Stimulated activated CD4-positive, alpha-beta T cell treated with anti-CD3 and anti-CD28 coated beads, Interleukin-2, amount 100 ng/mL, for 48 hours (primary cell): ENCODE data around the gene SBF1.
"Not testable (repeated sequence)": the region's sequence is repeated elsewhere in the genome, so short reads cannot be mapped to it uniquely, and the experiment has no call there.

Experiments used
- DNase-seq, 2 donors: peaks; one replicate each; pipeline ENCODE4 v3.0.0-alpha.2; 2020

Gene SBF1, protein sequence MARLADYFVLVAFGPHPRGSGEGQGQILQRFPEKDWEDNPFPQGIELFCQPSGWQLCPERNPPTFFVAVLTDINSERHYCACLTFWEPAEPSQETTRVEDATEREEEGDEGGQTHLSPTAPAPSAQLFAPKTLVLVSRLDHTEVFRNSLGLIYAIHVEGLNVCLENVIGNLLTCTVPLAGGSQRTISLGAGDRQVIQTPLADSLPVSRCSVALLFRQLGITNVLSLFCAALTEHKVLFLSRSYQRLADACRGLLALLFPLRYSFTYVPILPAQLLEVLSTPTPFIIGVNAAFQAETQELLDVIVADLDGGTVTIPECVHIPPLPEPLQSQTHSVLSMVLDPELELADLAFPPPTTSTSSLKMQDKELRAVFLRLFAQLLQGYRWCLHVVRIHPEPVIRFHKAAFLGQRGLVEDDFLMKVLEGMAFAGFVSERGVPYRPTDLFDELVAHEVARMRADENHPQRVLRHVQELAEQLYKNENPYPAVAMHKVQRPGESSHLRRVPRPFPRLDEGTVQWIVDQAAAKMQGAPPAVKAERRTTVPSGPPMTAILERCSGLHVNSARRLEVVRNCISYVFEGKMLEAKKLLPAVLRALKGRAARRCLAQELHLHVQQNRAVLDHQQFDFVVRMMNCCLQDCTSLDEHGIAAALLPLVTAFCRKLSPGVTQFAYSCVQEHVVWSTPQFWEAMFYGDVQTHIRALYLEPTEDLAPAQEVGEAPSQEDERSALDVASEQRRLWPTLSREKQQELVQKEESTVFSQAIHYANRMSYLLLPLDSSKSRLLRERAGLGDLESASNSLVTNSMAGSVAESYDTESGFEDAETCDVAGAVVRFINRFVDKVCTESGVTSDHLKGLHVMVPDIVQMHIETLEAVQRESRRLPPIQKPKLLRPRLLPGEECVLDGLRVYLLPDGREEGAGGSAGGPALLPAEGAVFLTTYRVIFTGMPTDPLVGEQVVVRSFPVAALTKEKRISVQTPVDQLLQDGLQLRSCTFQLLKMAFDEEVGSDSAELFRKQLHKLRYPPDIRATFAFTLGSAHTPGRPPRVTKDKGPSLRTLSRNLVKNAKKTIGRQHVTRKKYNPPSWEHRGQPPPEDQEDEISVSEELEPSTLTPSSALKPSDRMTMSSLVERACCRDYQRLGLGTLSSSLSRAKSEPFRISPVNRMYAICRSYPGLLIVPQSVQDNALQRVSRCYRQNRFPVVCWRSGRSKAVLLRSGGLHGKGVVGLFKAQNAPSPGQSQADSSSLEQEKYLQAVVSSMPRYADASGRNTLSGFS (N-terminal part only)

DNA sequence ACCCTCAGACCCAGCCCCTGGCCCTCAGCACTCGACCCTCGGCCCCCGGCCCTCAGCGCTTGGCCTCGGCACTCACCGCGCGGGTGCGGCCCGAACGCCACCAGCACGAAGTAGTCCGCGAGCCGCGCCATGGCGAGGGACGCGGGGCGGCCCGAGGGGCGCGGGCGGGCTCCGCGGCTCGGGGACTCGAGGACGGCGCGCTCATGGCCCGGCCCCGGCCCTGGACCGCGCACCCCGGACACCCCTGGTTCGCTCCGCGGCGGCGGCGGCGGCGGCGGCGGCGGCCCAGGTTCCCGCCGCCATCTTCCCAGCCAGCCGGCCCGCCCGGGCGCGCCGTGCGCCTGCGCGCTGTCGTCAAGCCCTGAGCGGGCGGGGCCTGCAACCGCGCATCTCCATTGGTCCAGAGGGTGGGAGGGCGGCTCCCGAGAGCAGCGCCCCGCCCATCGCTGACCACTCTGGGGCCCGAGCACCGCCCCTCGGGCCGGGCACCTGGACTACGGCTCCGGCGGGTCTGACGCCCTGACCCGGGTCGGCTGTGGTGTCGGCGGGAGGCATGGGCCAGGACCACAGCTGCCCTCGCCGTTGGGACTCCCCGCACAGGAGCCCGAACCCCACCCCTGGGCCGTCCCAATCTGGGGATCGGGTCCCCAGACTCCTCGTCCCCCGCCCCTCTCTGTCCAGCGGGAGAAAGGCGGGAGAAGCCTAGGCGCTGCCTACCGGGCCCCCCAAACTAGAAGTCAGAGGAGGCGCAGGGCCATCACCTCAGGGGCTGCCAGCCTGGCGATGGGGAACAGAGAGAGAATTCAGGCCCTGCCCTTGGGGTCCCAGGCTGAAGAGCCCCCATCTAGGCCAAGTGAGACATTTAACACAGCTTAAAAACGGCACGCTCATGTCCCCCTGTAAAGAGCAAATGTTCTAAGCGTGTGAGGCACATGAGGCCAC, at the start of gene SBF1:
Gene SBF1, minus strand, starts transcription at position 326 of the 942 bp plus-strand sequence. Its CDS starts 195 bp downstream, at position 131.
- DNase-seq: peak; percentile 82 to 88

DNA sequence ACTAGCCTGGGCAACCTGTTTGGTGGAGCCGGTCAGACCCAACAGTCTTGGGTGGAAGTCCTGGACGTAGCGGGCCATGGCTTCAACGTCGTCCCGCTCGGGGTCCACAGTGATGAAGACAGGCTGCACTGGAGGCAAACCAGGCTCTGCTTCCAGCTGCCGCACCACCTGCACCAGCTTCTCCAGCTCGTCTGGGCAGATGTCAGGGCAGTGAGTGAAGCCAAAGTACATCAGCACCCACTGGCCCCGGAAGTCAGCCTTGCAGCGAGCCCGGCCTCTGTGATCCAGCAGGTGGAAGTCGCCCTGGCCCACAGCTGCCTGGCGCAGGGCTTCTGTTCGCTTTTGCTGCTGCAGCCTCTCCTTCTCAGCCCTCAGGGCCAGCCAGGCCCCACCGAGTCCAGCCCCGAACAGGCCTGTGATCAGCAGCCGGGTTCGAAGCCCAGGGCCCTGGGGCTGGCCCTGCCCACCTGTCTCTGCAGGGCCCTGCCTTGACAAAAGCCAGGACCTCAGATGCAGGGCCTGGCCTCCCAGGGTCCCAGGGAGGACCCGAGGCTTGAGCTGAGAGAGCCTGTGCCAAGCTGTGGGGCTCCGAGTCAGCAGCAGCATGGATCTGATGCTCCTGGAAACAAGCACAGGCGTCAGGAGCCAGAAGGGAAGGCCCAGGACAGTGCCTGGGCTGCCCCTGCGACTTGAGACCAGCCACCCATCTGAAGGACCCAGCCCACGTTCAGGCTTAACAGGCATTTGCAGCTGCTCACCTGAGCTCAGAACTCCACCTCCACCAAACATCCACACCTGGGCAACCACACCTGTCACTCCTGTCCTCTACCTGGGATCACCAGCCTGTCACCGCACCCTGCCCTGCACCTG, 49.2 kb upstream of the SBF1 start:
- DNase-seq: no peak

DNA sequence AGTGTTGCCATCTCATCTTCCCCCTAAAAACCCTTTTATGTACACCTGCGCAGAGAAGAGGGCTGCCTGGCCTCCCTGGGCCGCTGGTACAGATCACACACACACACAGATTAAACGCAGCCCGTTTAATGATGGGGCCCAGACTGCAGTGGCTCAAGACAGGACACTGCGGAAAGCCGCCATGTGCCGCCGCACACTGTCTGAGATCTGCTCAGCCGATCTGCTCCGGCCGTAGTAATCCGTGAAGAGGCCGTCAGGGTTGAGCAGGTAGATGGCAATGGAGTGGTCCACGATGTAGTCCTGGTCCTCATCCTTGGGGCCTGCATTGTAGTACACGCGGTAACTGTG, 48.6 kb upstream of the SBF1 start:
- DNase-seq: no peak

DNA sequence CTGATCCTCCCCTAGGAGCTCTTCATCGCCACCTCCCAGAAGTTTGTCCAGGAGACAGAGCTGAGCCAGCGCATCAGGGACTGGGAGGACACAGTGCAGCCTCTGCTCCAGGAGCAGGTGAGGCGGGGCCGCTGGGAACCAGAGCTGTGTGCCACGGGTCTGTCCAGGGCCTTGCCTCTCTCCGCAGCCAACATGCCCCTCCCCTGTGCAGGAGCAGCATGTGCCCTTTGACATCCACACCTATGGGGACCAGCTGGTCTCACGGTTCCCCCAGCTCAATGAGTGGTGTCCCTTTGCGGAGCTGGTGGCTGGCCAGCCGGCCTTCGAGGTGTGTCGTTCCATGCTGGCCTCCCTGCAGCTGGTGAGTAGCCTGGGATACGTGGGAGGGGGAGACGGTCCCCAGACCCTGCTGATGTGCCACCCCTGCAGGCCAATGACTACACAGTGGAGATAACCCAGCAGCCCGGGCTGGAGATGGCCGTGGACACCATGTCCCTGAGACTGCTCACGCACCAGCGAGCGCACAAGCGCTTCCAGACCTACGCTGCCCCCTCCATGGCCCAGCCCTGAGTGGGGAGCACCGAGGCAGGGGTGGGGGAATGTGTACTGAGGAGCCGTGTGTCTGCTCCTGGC, 48.1 kb upstream of the SBF1 start:
- no peak for DNase-seq

DNA sequence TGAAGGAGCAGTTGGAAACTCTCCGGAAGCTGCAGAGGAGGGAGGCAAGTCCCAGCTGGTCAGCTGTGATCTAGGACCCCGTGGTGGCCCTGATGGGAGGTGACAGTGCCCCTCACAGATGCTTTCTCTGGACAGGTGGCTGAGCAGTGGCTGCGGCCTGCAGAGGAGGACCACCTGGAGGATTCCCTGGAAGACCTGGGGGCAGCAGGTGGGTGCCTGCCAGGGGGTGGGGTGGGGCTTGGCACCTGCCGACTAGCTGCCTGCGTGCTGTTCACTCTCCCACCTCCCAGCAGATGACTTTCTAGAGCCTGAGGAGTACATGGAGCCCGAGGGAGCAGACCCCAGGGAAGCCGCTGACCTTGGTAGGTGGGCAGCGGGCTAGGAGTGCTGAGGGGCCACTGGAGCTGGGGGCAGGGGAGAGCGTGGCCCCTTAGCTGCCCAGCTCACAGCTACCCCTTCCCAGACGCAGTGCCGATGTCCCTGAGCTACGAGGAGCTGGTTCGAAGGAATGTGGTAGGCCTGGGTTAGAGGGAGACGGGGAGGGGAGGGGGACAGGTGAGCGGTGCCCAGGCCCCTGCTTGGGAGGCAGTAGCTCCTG, 47.5 kb upstream of the SBF1 start:
- no peak for DNase-seq

DNA sequence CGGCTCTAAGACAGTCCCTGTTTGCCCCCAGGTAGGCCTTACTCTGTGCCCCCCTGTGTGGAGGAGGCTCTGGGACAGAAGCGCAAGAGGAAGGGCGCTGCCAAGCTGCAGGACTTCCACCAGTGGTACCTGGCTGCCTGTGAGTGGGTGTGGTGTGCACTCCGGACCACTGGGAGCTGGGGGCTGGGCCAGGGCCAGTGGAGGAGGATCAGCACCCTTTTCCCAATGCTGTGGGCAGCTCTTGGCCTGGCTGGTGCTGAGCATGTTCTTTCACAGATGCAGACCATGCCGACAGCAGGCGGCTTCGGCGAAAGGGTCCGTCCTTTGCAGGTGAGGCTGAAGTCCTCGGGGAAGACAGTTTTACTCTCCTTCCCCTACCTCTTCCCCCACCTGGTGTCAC, 46.9 kb upstream of the SBF1 start:
- no peak for DNase-seq

DNA sequence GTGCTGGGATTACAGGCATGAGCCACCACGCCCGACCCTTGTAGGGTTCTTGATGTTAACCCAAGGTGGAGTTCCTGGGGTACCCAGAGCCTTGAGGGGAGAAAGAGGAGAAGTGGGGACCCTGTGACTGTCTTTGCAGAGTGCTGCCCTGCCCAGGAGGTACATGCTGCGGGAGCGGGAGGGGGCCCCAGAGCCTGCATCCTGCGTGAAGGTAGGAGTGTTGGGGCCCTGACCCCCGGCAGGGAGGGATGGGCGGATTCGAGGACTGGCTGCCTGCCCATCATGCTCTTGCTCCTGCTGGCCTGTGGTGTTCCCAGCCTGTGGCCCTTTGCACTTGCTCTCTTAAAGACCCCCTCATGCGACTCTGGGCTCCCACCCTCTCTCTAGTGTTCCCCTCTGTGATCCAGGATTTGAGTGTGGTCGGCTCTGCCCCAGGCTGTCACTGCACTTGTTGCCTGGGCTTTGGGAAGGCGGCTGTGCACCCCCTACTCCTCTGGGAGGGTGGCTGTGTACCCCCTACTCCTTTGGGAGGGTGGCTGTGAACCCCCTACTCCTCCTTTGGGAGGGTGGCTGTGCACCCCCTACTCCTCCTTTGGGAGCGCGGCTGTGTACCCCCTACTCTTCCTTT, 46.1 kb upstream of the SBF1 start:
- DNase-seq: no peak

DNA sequence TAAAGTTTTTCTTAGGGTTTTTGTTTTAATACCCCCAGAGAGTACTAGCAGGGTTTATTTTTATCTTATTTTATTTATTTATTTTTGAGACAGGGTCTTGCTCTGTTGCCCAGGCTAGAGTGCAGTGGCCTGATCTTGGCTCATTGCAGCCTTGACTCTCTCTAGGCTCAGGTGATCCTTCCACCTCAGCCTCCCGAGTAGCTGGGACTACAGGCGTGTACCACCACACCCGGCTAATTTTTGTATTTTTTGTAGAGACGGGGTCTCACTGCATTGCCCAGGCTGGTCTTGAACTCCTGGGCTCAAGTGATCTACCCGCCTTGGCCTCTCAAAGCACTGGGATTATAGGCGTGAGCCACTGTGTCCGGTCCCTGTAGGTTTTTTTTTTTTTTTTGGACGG, 45.3 kb upstream of the SBF1 start:
- not testable (repeated sequence) for DNase-seq

DNA sequence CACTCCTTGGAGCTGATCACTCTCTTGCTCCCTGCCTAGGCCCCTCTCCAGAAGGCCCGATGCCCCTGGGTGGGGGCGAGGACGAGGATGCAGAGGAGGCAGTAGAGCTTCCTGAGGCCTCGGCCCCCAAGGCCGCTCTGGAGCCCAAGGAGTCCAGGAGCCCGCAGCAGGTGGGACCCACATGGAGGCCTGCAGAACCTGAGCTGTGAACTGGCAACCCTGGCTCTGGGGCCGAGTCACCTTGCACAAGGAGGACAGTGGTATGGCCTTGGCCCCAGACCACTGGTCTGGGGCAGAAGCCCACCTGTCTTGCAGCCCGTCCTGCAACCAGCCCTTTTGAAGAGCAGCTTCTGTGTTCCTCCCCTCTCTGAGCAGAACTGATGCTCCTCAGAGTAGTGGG, 44.3 kb upstream of the SBF1 start:
- DNase-seq: no peak

DNA sequence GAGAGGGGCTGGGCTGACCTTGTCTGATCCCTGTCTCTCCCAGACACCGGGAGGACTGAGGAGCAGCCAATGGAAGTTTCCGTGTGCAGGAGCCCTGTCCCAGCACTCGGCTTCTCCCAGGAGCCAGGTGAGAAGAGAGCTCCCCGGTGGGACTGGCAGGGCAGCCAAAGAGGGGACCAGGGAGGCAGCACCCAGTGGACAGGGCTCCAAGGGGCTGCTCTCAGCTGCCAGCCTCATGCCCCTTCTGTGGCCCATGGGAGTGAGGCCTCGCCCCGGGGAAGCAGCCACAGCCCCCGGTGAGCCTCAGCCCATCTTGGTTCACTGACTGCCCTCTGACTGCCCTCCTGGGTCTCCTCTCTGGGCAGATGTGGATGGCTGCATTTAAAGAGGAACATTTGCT, 43.8 kb upstream of the SBF1 start:
- DNase-seq: no peak

DNA sequence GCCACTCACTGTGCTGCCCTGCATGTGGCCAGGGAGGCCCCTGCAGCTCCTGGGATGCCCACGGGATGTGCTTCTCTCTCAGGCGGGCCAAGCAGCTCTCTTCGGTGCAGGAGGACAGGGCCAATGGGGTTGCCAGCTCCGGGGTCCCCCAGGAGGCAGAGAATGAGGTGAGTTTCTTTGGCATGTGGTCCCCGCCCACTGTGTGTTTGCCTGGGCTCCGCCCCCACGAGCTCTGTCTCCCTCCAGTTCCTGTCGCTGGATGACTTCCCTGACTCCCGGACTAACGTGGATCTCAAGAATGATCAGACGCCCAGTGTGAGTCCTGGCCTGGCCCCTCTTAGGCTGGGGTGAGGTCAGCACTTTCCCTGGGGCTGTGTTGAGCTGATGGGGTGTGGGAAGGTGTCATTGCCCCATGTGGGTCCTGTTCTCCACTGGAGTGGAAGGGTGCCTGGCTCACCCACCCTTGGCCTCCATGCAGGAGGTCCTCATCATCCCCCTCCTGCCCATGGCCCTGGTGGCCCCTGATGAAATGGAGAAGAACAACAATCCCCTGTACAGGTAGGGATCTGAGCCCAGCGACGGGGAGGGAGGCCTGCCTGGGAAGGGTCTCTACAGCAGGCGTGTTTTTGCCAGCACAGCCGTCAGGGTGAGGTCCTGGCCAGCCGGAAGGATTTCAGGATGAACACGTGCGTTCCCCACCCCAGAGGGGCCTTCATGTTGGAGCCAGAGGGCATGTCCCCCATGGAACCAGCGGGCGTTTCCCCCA, 42.8 kb upstream of the SBF1 start:
- DNase-seq: no peak

DNA sequence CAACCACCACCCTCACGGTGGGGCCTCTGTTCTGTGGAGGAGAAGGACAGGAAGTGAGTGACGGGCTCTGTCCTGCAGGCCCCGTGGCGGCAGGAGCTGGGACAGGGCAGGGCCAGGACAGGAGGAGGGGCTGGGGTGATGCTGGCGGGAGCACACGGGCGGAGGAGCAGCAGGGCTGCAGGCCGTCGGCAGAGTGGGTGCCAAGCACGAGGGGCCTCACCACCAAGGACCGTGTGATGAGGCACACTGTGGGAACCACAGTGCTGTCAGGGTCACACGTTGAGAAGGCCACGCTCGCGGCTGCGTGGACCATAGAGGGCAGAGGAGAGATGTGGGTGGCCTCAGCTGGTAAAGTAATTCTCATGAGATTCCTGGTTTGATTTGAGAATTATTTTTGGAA, 42.1 kb upstream of the SBF1 start:
- no peak for DNase-seq

DNA sequence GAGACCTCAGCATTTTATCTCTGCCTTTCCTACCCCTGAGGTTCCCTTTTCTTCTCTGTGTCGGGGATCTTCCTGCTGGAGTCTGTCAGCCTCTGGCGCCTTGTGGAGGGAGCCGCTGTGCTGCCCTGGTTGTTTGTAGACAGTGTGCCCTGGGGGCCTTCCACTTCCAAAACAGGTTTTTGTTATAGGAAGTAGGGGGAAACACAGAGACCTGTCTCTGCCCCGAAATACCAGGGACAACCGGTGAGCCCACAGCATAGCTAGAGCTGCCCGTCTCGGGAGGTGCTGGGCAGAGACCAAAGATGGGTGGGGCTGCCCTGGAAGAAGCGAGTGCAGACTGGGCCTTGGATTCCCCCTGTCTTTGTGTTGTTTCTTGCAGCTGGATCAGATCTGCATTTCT, 41.2 kb upstream of the SBF1 start:
- no peak for DNase-seq

DNA sequence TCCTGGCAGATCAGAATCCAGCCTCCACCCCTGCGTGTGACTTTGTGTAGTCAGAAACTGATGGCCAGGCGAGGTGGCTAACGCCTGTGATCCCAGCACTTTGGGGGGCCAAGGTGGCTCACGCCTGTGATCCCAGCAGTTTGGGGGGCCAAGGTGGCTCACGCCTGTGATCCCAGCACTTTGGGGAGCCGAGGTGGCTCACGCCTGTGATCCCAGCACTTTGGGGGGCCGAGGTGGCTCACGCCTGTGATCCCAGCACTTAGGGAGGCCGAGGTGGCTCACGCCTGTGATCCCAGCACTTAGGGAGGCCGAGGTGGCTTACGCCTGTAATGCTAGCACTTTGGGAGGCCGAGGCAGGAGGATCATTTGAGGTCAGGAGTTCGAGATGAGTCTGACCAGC, 38.3 kb upstream of the SBF1 start:
- no peak for DNase-seq

DNA sequence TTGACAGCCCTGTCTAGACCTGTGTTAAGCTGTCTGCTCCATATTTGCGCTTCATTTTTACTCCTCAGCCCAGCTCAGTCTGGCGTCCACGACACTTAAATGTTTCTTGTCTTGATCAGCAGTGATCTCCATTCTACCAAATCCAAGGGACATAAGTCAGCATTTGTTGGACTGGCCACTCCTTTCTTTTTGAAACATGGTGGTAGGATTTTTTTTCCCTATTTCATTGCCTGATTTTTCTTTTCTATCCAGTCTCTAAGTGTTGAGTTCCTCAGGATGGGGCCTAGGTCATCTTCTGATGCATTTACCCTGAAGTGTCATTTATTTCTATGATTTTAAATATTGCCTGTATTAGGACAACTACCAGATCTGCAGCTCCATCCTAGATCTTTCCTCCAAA, 34.1 kb upstream of the SBF1 start:
- DNase-seq: no peak

DNA sequence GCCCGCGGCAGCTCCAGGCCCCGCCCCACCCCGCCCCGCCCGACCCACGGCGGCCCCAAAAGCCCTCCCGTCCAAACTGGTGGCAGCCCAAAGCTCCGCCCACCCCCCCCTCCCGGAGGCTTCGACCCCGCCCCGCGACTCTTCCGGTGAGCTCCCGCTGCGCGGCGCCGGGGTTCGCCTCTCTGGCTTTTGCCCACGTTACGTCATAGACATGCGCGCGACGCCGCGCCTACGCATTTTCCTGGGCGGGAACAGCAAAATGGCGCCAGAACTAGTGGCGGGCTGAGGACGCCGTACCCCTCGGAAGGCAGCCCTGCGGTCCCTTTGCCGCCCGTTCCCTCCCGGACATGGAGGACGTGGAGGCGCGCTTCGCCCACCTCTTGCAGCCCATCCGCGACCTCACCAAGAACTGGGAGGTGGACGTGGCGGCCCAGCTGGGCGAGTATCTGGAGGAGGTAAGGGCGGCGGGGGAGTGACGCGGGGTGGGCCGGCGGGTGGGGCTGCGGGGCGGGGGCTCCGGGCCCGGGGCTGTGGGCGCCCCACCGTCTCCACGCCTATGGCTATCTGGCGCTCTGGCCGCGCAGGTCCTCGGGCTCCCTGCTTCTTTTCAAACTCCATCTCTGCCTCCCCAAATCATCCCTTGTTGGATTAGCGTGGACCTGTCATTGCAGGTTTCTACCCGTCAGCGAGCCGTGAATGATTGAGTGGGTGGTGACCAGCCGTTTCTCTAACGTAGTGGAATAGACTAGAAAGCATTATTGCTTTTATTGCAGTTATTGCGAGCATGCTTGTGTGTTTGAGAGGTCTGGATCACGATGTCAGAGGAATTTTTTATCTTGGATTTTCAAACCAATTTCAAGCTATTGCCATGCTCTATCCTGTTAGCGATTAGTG, 33.4 kb upstream of the SBF1 start, which contains the start of gene NCAPH2:
Gene NCAPH2, plus strand, starts transcription at position 234 of the 894 bp plus-strand sequence. Its CDS starts 114 bp downstream, at position 348.
- DNase-seq: peak; percentile 99

DNA sequence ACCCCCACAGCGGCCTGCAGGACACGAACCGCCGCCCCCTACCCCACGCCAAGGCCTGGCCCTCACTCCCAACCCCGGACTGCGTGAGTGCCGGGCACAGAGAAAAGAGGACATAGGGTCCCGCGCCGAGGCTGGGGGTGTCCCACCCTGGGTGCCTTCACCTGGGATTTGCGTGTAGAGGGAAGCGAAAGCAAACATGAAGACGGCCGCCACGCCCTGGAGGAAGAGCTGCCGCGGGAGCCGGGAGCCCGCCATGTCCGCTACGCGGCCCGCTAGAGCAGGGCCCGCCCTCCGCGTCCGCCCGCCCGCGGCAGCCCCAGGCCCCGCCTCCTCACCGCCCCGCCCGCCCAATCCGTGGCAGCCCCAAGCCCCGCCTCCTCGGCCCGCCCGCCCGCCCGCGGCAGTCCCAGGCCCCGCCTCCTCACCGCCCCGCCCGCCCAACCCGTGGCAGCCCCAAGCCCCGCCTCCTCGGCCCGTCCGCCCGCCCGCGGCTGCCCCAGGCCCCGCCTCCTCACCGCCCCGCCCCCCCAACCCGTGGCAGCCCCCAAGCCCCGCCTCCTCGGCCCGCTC, 32.7 kb upstream of the SBF1 start, which contains the start of gene LMF2:
Gene LMF2, minus strand, starts transcription at position 282 of the 570 bp plus-strand sequence. Its CDS starts 27 bp downstream, at position 255.
- DNase-seq: peak; percentile 92 to 96
